Measurements from ENCODE around the gene KIAA0753.

- TF ChIP-seq EZH2 (IDR thresholded peaks at IDR 0.05; ENCODE audit: insufficient read depth, poor library complexity, severe bottlenecking), result no peak
- TF ChIP-seq EZH2phosphoT487 (IDR thresholded peaks at IDR 0.05; ENCODE audit: insufficient read depth, low read depth), result no peak
These were observed 37.4 kb upstream of the KIAA0753 start for GRCh38 chr17:6677946-6678345.
